Ascending aorta (tissue), 2 donors: ENCODE results near the gene TNFRSF11A. TPM values are rescaled to one million over a fixed set of nuclear protein-coding genes. Genes with fewer than 3 reads are reported as not detected.

Experiments
- DNase-seq, 2 donors: peaks; one replicate each; pipeline ENCODE4 v3.0.0-alpha.2; 2019; ENCODE audit warnings: low spot score in 2 of 2
- H3K27ac ChIP-seq, 2 donors: fragments of 200-600 bp; sonication (generic); one replicate each; pipeline ENCODE4 v1.5.1; 2016 to 2017; ENCODE audit warnings: mild to moderate bottlenecking in 1 of 2
- H3K27me3 ChIP-seq: fragments of 200-600 bp; sonication (generic); one replicate; pipeline ENCODE4 v1.5.1; 2017
- H3K36me3 ChIP-seq, 2 donors: fragments of 200-600 bp; sonication (generic); one replicate each; pipeline ENCODE4 v1.5.1; 2016
- H3K4me1 ChIP-seq, 2 donors: fragments of 200-600 bp; sonication (generic); one replicate each; pipeline ENCODE4 v1.5.1; 2016 to 2017; ENCODE audit warnings: mild to moderate bottlenecking in 1 of 2
- H3K4me3 ChIP-seq, 2 donors: fragments of 200-600 bp; sonication (generic); one replicate each; pipeline ENCODE4 v1.5.1; 2016 to 2017; ENCODE audit warnings: mild to moderate bottlenecking in 1 of 2
- H3K9me3 ChIP-seq, 2 donors: fragments of 200-600 bp; sonication (generic); one replicate each; pipeline ENCODE4 v1.5.1; 2016
- intact Hi-C: fragments of 100-400 bp; cut with DNase I; formaldehyde crosslinking; loops from one replicate; pipeline ENCODE4 v1.15.1; 2023
- total RNA-seq: library from RNA; depleted of rRNA; stranded (reverse); fragments of >200 nt; gene quantifications from one replicate; pipeline ENCODE4 v1.1.0, GENCODE V29; 2016
- TF ChIP-seq, protein P1 (sequence below), 3 experiments: fragments of 200-600 bp in 2 of 3; fragments of 450-650 bp in 1 of 3; sonication (generic) in 2 of 3; IDR thresholded peaks; one replicate each; pipeline ENCODE4 v1.5.1; 2016 to 2019; ENCODE audit warnings: antibody characterized with exemption in 3 of 3, mild to moderate bottlenecking in 1 of 3, moderate library complexity in 1 of 3

The TNFRSF11A gene
- total RNA-seq, 1 donor from 2014 or later = 2.7 TPM

DNA sequence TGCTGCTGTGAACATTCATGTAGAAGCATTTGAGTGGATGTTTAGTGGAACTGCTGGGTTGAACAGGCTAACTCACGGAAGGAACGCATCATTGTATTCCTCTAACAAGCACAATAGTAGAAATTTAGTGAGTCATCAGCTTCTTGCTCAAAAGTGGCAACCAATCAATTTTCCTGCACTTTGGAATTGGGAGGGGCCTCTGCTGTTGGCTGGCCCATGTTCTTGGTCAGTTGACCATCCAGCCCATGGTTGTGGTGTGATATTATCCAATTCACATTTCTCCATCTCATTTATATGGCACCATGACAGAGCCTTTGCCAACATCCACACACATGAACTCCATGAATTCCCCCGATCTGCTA, 95.0 kb downstream of the TNFRSF11A start:
- DNase-seq = peak in 1 of 2 donors; percentile 64
- Histone ChIP-seq H3K4me1 (peaks cover 0 to 5% of the 10 kb centered on the region in 2 donors), H3K27ac (peak overlapping the region in 1 of 2 donors; percentile 61), H3K9me3 (no peaks in the 10 kb centered on the region), H3K36me3 (no peaks in the 10 kb centered on the region), H3K27me3 (no peaks in the 10 kb centered on the region), H3K4me3 (peak overlapping the region in 1 of 2 donors; percentile 28)
- TF ChIP-seq, protein P1, sequence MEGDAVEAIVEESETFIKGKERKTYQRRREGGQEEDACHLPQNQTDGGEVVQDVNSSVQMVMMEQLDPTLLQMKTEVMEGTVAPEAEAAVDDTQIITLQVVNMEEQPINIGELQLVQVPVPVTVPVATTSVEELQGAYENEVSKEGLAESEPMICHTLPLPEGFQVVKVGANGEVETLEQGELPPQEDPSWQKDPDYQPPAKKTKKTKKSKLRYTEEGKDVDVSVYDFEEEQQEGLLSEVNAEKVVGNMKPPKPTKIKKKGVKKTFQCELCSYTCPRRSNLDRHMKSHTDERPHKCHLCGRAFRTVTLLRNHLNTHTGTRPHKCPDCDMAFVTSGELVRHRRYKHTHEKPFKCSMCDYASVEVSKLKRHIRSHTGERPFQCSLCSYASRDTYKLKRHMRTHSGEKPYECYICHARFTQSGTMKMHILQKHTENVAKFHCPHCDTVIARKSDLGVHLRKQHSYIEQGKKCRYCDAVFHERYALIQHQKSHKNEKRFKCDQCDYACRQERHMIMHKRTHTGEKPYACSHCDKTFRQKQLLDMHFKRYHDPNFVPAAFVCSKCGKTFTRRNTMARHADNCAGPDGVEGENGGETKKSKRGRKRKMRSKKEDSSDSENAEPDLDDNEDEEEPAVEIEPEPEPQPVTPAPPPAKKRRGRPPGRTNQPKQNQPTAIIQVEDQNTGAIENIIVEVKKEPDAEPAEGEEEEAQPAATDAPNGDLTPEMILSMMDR (IDR thresholded peaks at IDR 0.05) = no peak
- intact Hi-C loops = no loop called here

DNA sequence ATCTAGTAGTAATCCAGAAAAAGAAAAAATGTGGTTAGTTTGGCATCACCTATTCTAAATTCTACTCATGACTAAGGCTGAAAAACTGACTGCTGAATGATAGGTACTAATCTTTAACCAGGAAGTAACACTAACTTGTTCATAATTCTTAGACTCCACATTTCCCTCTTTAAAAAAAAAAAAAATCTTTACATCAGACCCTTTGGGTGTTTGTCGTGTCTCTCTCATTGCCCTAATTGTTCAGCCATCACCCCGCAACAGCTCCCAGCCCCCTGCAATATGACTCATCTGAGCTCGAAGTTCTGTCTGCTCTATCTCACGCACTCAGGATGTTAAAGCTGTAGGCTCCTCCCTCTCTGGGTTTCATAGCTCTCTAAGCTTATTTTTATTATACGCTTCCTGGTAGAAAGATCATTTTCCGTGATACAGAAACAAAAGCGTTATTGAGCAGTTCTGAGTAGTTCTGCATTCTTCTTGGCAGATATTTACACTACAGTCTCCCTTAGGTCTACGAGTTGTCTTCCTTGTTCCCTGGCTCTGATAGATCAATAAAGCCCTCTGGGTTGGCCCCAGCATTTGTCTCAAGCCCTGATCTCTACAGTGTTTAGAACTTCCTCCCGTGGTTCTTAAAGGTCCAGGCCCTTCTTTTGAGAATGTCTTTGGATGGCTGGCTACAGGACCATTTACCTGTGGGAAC, 95.6 kb downstream of the TNFRSF11A start:
- intact Hi-C loops = no loop called here
- no peaks in the 10 kb centered on the region for H3K9me3 ChIP-seq
- peak overlapping the region; percentile 35 to 61 for H3K27ac ChIP-seq
- no peaks in the 10 kb centered on the region for H3K27me3 ChIP-seq
- TF ChIP-seq, protein P1 (IDR thresholded peaks at IDR 0.05) = no peak
- peak overlapping the region in 1 of 2 donors; percentile 28 for H3K4me3 ChIP-seq
- DNase-seq = peak in 1 of 2 donors; percentile 63
- peaks cover 0 to 8% of the 10 kb centered on the region in 2 donors for H3K4me1 ChIP-seq
- no peaks in the 10 kb centered on the region for H3K36me3 ChIP-seq

DNA sequence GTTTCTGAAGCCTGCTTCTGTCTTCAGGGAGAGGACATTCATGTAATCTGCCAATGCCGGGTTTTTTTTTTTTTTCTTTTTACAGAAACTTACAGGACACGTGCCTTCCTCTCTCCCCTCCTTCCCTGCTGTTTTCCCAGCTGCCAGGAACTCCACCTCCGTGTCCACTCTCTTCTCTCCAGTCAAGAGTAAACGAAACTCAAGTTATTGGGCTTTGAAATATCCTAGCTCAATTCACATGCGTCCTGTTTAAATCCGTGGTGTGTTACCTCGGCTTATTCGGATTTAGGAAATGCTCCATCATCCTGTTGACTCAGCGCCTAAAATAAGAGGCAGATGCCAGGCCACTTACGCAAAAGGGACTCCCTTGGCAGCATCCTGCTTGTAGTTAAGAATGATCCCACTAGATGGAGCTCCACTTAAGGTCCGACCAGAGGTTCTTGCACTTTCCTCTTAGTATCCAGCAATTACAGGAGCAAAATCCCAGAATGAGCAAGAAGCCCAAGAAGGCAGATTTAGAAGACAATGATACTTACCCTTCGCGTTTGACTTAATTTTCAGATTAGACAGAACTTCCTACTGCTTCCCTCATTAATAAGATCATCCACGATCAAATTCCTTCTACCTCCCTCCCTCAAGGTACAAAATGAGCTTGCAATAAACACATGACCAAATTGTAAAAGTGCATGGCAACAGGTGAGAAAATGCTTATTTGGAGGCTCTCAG, 100.5 kb downstream of the TNFRSF11A start:
- Histone ChIP-seq H3K9me3 (no peaks in the 10 kb centered on the region), H3K27ac (peak overlapping the region; percentile 82 to 92), H3K36me3 (no peaks in the 10 kb centered on the region), H3K4me1 (peaks cover 0 to 12% of the 10 kb centered on the region in 2 donors), H3K4me3 (peak overlapping the region; percentile 36 to 57), H3K27me3 (no peaks in the 10 kb centered on the region)
- intact Hi-C loops = loop anchor here (1.0 to 5.0 kb wide), 7 partner anchors 11 to 557 kb away; partner anchors contain the start of genes PIGN and RELCH
- TF ChIP-seq, protein P1 (IDR thresholded peaks at IDR 0.05) = peak; percentile 81 to 87 (median 82)
- DNase-seq = peak; percentile 60 to 96

DNA sequence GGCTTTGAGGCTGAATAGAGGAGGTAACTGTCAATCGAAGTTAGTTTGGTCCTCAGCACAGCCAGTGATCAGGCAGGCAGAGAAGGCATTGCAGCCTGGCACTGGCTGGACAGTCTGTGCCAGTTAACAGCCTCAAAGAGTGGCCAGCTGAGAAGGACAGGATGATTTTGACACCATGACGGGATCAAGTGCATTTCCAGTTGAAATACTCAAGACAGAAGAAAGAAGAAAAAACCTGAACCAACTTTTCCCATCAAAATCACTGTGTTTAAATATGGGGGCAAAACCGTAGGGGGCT, 101.0 kb downstream of the TNFRSF11A start:
- Histone ChIP-seq H3K27me3 (no peaks in the 10 kb centered on the region), H3K9me3 (no peaks in the 10 kb centered on the region), H3K4me1 (peaks cover 0 to 12% of the 10 kb centered on the region in 2 donors), H3K27ac (peak overlapping the region in 1 of 2 donors; percentile 63), H3K36me3 (no peaks in the 10 kb centered on the region), H3K4me3 (no peak overlapping the region)
- peak in 1 of 2 donors; percentile 34 for DNase-seq
- TF ChIP-seq, protein P1 (IDR thresholded peaks at IDR 0.05) = no peak
- intact Hi-C loops = loop anchor here (5.0 kb wide), 3 partner anchors 239 to 556 kb away; partner anchors contain the start of genes PIGN and RELCH

DNA sequence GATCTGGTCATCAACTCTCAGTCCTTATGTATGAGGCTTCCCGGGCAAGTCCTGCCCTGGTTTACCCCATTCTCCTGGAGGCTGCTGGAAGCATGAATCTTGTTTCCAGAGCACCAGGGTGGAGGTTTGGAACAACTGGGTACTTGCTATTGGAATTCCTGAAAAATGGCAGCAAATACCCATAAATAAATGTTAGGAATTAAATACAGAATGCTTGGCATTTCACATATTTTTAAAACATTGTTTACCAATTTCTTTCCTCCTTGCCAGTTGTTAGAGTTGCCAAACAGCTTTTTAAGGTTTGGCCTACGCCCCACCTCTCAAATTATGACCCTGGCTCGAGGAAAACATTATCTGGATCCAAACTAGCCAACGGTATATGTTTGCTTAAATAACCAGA, 107.1 kb downstream of the TNFRSF11A start:
- intact Hi-C loops = loop anchor here (10.0 kb wide), 1 partner anchor 1543 kb away; the partner anchor contains the start of gene SERPINB8

More for the DNA sequence above, 107.1 kb downstream of the TNFRSF11A start:
- H3K9me3 ChIP-seq = no peaks in the 10 kb centered on the region
- DNase-seq = no peak
- H3K27me3 ChIP-seq = no peaks in the 10 kb centered on the region
- TF ChIP-seq, protein P1 (IDR thresholded peaks at IDR 0.05) = no peak
- H3K27ac ChIP-seq = no peak overlapping the region
- H3K4me1 ChIP-seq = peaks cover 4 to 7% of the 10 kb centered on the region in 2 donors
- H3K4me3 ChIP-seq = no peak overlapping the region
- no peaks in the 10 kb centered on the region for H3K36me3 ChIP-seq
